HepG2 (cell line): ENCODE data around the gene USP34. TPM values are rescaled to one million over a fixed set of nuclear protein-coding genes. Genes with fewer than 3 reads are reported as not detected.
A peak's percentile ranks its signal among the peaks of the same experiment; 100 is the strongest.

Experiments used
- AGO1 ChIP-seq: fragments of 200-400 bp; formaldehyde crosslinking; IDR thresholded peaks from 2 replicates; pipeline ENCODE4 v1.6.1; 2017; ENCODE audit warnings: mild to moderate bottlenecking, low read depth, low read length, moderate library complexity; ENCODE audit not compliant: poor library complexity, severe bottlenecking
- EEA1 ChIP-seq: sonication (generic); formaldehyde crosslinking; IDR thresholded peaks from 2 replicates; pipeline ENCODE4 v1.5.1; 2020; ENCODE audit warnings: mild to moderate bottlenecking, missing genetic modification reagents, borderline replicate concordance
- HOXA7 ChIP-seq: sonication (generic); formaldehyde crosslinking; IDR thresholded peaks from 2 replicates; pipeline ENCODE4 v1.8.1; 2022; ENCODE audit warnings: mild to moderate bottlenecking, missing genetic modification reagents, moderate library complexity
- JARID2 ChIP-seq: sonication (generic); formaldehyde crosslinking; IDR thresholded peaks from 2 replicates; pipeline ENCODE4 v1.8.1; 2023; ENCODE audit warnings: missing genetic modification reagents, inconsistent platforms; ENCODE audit not compliant: insufficient replicate concordance
- KDM3A ChIP-seq: IDR thresholded peaks from 2 replicates; pipeline ENCODE4 v1.6.1; 2018; ENCODE audit warnings: low read depth, missing compliant biosample characterization
- KLF11 ChIP-seq: IDR thresholded peaks from 2 replicates; pipeline ENCODE4 v1.6.1; 2016; ENCODE audit warnings: missing compliant biosample characterization
- MAFG ChIP-seq: sonication (generic); formaldehyde crosslinking; IDR thresholded peaks from 2 replicates; pipeline ENCODE4 v1.5.1; 2020; ENCODE audit warnings: mild to moderate bottlenecking, missing genetic modification reagents
- POLR2G ChIP-seq: fragments of 200-400 bp; formaldehyde crosslinking; IDR thresholded peaks from 2 replicates; pipeline ENCODE4 v1.6.1; 2018; ENCODE audit warnings: mild to moderate bottlenecking, low read depth, low read length, moderate library complexity
- SIN3A ChIP-seq: IDR thresholded peaks from 2 replicates; pipeline ENCODE4 v1.6.1; 2011; ENCODE audit warnings: low read depth, mild to moderate bottlenecking, control low read depth, low read length, borderline replicate concordance
- TBX3 ChIP-seq: fragments of 450-650 bp; IDR thresholded peaks from 2 replicates; pipeline ENCODE4 v1.6.1; 2017; ENCODE audit warnings: antibody characterized with exemption, mild to moderate bottlenecking, inconsistent platforms, borderline replicate concordance
- ZNF101 ChIP-seq: sonication (generic); formaldehyde crosslinking; IDR thresholded peaks from 2 replicates; pipeline ENCODE4 v1.4.0; 2020; ENCODE audit warnings: mild to moderate bottlenecking, low read depth, missing genetic modification reagents, borderline replicate concordance
- ZNF670 ChIP-seq: sonication (generic); formaldehyde crosslinking; IDR thresholded peaks from 2 replicates; pipeline ENCODE4 v1.8.0; 2022; ENCODE audit warnings: mild to moderate bottlenecking, missing genetic modification reagents, borderline replicate concordance
- polyA plus RNA-seq, 8 experiments: library from polyadenylated mRNA; depleted of rRNA in 3 of 8; stranded (reverse) in 7 of 8; unstranded in 1 of 8; fragments of >200 nt; fragmentation: Illumina TruSeq in 4 of 8; extraction: Trizol in 4 of 8; gene quantifications; 2 replicates each; pipeline versions ENCODE4 v1.2.1 to v1.2.3, GENCODE V29; 2011 to 2016; ENCODE audit warnings: low read depth in 4 of 8, missing spikeins in 1 of 8, mixed read lengths in 1 of 8; ENCODE audit not compliant: insufficient read depth in 1 of 8
- total RNA-seq, 5 experiments: library from RNA; depleted of rRNA; stranded (reverse); fragments of >200 nt; fragmentation: Illumina TruSeq; extraction: Trizol; gene quantifications; 2 replicates each; pipeline ENCODE4 v1.2.3, GENCODE V29; 2016; ENCODE audit warnings: low read depth in 1 of 5
- TF ChIP-seq, protein P1 (sequence below): sonication (generic); formaldehyde crosslinking; IDR thresholded peaks from 2 replicates; pipeline ENCODE4 v1.9.0; 2021; ENCODE audit warnings: missing genetic modification reagents, mild to moderate bottlenecking, borderline replicate concordance
- TF ChIP-seq, protein P2 (sequence below): sonication (generic); formaldehyde crosslinking; IDR thresholded peaks from 2 replicates; pipeline ENCODE4 v1.9.0; 2021; ENCODE audit warnings: missing genetic modification reagents, borderline replicate concordance
- TF ChIP-seq, protein P3 (sequence below): sonication (generic); formaldehyde crosslinking; IDR thresholded peaks from 2 replicates; pipeline ENCODE4 v1.9.0; 2022; ENCODE audit warnings: low read depth, missing genetic modification reagents
- TF ChIP-seq, protein P4 (sequence below): sonication (generic); formaldehyde crosslinking; IDR thresholded peaks from 2 replicates; pipeline ENCODE4 v1.5.1; 2020; ENCODE audit warnings: missing genetic modification reagents, mild to moderate bottlenecking, borderline replicate concordance
- TF ChIP-seq, protein P5 (sequence below): IDR thresholded peaks from 2 replicates; pipeline ENCODE4 v1.6.1; 2016; ENCODE audit warnings: mild to moderate bottlenecking, missing biosample characterization, missing genetic modification reagents
- TF ChIP-seq, protein P6 (sequence below): sonication (generic); formaldehyde crosslinking; IDR thresholded peaks from 2 replicates; pipeline ENCODE4 v1.4.0; 2020; ENCODE audit warnings: low read depth, mild to moderate bottlenecking, missing genetic modification reagents

USP34 gene
- total and polyA plus RNA-seq, 2 of the 13 experiments (the other 11 are each of a cell fraction or from before 2014, with no cell fraction given) = 99.2 to 100 TPM

DNA sequence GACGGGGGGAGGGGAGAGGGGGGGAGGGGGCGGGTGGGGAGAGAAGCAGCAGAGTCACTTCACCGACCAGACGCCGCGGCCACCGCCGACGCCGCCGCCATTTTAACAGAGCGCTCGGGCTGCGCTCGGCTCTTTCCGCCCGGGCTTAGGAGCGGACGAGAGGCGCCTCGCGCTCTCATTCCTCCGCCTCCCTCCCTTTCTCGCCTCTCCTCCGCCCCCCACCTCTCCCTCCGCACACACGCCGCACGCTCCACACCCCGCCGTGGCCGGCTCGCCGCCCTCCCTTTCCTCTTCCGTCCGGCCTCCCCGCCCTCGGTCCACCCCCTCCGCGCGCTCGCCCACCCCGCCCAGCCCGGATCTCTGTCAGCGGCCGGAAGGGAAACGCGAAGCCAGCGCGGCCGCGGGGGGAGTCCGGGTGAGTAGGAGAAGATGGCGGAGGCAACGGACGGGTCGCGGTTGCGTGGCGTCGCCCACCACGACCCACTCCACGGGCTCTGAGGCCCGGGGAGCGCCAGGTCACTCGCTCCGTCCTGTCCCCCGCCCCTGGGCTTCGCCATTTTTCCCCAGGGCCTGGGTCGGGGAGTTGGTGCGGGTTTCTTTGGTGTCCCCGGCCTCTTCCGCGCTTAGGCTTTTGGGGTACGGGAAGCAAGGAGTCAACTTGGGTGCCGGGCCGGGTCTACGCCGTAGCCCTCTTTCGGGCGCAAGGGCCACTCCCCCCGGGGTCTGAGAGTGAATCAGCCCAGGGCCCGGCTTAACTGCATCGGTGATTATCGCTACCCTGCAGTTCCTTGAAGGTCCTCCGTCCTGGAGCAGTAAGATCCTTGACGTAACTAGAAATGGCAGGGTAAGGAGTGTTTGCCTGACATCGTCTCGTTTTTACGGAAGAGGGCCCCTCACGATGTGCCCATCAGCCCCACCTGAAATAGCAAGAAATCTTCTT, at the start of gene USP34 (continued):
- TF ChIP-seq, protein P1, sequence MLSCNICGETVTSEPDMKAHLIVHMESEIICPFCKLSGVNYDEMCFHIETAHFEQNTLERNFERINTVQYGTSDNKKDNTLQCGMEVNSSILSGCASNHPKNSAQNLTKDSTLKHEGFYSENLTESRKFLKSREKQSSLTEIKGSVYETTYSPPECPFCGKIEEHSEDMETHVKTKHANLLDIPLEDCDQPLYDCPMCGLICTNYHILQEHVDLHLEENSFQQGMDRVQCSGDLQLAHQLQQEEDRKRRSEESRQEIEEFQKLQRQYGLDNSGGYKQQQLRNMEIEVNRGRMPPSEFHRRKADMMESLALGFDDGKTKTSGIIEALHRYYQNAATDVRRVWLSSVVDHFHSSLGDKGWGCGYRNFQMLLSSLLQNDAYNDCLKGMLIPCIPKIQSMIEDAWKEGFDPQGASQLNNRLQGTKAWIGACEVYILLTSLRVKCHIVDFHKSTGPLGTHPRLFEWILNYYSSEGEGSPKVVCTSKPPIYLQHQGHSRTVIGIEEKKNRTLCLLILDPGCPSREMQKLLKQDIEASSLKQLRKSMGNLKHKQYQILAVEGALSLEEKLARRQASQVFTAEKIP (CRISPR knock-in tag) = no peak
- TF ChIP-seq SIN3A (peak; percentile 79; the same call in 1 of the 2 replicates), KLF11 (CRISPR knock-in tag) (peak; percentile 82; the same call in 1 of the 2 replicates), TBX3 (peak; percentile 46; the same call in 1 of the 2 replicates), POLR2G (peak; percentile 96), ZNF670 (CRISPR knock-in tag) (peak; percentile 18; the same call in 1 of the 2 replicates), KDM3A (CRISPR knock-in tag) (peak; percentile 86; the same call in 1 of the 2 replicates), JARID2 (CRISPR knock-in tag) (no peak), EEA1 (CRISPR knock-in tag) (peak; percentile 63; the same call in 1 of the 2 replicates), MAFG (CRISPR knock-in tag) (no peak), AGO1 (no peak), ZNF101 (CRISPR knock-in tag) (no peak), HOXA7 (CRISPR knock-in tag) (no peak)
- TF ChIP-seq, protein P2, sequence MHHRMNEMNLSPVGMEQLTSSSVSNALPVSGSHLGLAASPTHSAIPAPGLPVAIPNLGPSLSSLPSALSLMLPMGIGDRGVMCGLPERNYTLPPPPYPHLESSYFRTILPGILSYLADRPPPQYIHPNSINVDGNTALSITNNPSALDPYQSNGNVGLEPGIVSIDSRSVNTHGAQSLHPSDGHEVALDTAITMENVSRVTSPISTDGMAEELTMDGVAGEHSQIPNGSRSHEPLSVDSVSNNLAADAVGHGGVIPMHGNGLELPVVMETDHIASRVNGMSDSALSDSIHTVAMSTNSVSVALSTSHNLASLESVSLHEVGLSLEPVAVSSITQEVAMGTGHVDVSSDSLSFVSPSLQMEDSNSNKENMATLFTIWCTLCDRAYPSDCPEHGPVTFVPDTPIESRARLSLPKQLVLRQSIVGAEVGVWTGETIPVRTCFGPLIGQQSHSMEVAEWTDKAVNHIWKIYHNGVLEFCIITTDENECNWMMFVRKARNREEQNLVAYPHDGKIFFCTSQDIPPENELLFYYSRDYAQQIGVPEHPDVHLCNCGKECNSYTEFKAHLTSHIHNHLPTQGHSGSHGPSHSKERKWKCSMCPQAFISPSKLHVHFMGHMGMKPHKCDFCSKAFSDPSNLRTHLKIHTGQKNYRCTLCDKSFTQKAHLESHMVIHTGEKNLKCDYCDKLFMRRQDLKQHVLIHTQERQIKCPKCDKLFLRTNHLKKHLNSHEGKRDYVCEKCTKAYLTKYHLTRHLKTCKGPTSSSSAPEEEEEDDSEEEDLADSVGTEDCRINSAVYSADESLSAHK (CRISPR knock-in tag) = 0 out of 2 replicates have a peak, but pooled peaks have one; percentile 15
- TF ChIP-seq, protein P3, sequence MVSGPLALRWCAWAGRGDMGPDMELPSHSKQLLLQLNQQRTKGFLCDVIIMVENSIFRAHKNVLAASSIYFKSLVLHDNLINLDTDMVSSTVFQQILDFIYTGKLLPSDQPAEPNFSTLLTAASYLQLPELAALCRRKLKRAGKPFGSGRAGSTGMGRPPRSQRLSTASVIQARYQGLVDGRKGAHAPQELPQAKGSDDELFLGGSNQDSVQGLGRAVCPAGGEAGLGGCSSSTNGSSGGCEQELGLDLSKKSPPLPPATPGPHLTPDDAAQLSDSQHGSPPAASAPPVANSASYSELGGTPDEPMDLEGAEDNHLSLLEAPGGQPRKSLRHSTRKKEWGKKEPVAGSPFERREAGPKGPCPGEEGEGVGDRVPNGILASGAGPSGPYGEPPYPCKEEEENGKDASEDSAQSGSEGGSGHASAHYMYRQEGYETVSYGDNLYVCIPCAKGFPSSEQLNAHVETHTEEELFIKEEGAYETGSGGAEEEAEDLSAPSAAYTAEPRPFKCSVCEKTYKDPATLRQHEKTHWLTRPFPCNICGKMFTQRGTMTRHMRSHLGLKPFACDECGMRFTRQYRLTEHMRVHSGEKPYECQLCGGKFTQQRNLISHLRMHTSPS (CRISPR knock-in tag) = no peak; the same call in 1 of the 2 replicates
- TF ChIP-seq, protein P4, sequence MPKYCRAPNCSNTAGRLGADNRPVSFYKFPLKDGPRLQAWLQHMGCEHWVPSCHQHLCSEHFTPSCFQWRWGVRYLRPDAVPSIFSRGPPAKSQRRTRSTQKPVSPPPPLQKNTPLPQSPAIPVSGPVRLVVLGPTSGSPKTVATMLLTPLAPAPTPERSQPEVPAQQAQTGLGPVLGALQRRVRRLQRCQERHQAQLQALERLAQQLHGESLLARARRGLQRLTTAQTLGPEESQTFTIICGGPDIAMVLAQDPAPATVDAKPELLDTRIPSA (CRISPR knock-in tag) = 0 out of 2 replicates have a peak, but pooled peaks have one; percentile 39
- TF ChIP-seq, protein P5, sequence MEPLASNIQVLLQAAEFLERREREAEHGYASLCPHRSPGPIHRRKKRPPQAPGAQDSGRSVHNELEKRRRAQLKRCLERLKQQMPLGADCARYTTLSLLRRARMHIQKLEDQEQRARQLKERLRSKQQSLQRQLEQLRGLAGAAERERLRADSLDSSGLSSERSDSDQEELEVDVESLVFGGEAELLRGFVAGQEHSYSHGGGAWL (CRISPR knock-in tag) = peak; percentile 85
- TF ChIP-seq, protein P6, sequence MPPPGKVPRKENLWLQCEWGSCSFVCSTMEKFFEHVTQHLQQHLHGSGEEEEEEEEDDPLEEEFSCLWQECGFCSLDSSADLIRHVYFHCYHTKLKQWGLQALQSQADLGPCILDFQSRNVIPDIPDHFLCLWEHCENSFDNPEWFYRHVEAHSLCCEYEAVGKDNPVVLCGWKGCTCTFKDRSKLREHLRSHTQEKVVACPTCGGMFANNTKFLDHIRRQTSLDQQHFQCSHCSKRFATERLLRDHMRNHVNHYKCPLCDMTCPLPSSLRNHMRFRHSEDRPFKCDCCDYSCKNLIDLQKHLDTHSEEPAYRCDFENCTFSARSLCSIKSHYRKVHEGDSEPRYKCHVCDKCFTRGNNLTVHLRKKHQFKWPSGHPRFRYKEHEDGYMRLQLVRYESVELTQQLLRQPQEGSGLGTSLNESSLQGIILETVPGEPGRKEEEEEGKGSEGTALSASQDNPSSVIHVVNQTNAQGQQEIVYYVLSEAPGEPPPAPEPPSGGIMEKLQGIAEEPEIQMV = no peak
